Activated T-cell treated with anti-CD3 and anti-CD28 coated beads for 48 hours (primary cell): ENCODE data around the gene TTC28.
"Not testable (repeated sequence)": the region's sequence is repeated elsewhere in the genome, so short reads cannot be mapped to it uniquely, and the experiment has no call there.

Source experiments
- DNase-seq: peaks from one replicate; pipeline ENCODE4 v3.0.0-alpha.2; 2020; ENCODE audit warnings: low read depth

Gene TTC28

DNA sequence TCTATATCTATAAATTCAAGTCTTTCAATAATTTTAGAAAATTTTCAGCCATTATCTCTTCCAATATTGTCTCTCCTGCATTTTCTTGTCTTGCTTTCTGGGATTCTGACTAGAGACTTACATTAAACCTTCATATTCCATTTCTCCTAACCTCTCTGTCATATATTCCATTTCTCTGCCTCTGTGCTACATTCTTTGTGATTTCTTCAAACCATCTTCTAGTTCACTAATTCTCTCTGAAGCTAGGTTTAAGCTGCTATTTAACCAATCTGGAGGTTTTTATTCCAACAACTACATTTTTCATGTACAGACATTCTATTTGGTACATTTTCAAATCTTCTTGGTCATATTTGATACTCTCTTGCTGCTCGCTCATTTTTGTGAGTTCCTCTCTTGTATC is 122.5 kb downstream of the TTC28 start:
- no peak for DNase-seq

DNA sequence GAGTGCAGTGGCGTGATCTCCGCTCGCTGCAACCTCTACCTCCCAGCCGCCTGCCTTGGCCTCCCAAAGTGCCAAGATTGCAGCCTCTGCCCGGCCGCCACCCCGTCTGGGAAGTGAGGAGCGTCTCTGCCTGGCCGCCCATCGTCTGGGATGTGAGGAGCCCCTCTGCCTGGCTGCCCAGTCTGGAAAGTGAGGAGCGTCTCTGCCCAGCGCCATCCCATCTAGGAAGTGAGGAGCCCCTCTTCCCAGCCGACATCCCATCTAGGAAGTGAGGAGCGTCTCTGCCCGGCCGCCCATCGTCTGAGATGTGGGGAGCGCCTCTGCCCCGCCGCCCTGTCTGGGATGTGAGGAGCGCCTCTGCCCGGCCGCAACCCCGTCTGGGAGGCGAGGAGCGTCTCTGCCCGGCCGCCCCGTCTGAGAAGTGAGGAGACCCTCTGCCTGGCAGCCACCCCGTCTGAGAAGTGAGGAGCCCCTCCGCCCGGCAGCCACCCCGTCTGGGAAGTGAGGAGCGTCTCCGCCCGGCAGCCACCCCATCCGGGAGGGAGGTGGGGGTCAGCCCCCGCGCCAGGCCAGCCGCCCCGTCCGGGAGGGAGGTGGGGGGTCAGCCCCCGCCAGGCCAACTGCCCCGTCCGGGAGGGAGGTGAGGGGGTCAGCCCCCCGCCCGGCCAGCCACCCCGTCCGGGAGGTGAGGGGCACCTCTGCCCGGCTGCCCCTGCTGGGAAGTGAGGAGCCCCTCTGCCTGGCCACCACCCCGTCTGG is 126.4 kb downstream of the TTC28 start:
- not testable (repeated sequence) for DNase-seq

GRCh38 chr22:28548406-28548805 is 131.2 kb downstream of the TTC28 start:
- DNase-seq, result no peak

GRCh38 chr22:28547132-28547842 is 132.4 kb downstream of the TTC28 start:
- no peak for DNase-seq

DNA sequence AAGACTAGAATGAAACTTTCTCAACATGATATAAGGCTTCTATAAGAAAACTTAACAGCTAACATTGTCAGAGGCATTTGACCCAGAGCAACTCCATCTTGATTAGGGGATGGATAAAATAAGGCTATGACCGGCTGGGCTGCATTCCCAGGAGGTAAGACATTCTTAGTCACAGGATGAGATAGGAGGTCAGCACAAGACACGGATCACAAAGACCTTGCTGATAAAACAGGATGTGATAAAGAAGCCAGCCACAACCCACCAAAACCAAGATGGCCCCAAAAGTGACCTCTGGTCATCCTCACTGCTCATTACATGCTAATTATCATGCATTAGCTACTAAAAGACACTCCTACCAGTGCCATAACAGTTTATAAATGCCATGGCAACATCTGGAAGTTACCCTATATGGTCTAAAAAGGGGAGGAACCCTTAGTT is 135.2 kb downstream of the TTC28 start:
- no peak for DNase-seq

GRCh38 chr22:28542980-28543621 is 136.5 kb downstream of the TTC28 start:
- DNase-seq, result no peak

GRCh38 chr22:28541137-28541536 is 138.5 kb downstream of the TTC28 start:
- DNase-seq, result no peak

DNA sequence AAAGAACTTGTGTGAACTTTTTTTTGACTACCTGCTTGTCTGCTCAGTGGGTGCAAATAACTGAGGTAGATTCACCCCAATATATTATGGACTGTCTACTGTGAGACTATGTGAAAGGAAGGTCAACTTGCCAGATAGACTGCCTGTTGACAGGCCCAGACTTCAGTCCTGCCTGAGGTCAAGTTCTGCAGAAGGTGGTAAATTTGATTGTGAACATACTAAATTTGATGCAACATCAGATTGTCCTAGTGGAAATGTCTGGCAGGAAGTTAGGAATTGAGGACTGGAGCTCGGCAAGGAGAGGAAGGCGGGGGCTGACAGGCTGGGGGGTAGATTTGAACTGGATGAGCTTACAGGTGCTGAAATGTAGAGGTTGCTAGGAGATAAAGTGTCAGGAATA is 140.7 kb downstream of the TTC28 start:
- DNase-seq, result no peak

- not testable (repeated sequence) for DNase-seq
Measured at GRCh38 chr22:28530565-28530964, 149.1 kb downstream of the TTC28 start.

DNA sequence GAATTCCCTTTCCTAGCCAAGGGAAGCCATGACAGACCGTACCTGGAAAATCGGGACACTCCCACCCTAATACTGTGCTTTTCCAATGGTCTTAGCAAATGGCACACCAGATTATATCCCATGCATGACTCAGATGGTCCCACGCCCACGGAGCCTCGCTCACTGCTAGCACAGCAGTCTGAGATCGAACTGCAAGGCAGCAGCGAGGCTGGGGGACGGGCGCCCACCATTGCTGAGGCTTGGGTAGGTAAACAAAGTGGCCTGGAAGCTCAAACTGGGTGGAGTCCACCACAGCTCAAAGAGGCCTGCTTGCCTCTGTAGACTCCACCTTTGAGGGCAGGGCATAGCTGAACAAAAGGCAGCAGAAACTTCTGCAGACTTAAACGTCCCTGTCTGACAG is 150.5 kb downstream of the TTC28 start:
- DNase-seq, result not testable (repeated sequence)

GRCh38 chr22:28521451-28521850 is 158.2 kb downstream of the TTC28 start:
- no peak for DNase-seq

GRCh38 chr22:28514321-28514821 is 165.3 kb downstream of the TTC28 start:
- DNase-seq, result no peak

DNA sequence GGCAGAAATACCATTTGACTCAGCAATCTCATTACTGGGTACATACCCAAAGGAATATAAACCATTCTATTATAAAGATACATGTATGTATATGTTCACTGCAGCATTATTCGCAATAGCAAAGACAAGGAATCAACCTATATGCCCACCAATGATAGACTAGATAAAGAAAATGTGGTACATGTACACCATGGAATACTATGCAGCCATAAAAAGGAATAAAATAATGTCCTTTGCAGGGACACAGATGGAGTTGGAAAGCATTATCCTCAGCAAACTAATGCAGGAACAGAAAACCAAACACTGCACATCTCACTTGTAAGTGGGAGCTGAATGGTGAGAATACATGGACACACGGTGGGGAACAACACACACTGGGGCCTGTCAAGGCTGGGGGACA is 167.3 kb downstream of the TTC28 start:
- DNase-seq, result not testable (repeated sequence)

DNA sequence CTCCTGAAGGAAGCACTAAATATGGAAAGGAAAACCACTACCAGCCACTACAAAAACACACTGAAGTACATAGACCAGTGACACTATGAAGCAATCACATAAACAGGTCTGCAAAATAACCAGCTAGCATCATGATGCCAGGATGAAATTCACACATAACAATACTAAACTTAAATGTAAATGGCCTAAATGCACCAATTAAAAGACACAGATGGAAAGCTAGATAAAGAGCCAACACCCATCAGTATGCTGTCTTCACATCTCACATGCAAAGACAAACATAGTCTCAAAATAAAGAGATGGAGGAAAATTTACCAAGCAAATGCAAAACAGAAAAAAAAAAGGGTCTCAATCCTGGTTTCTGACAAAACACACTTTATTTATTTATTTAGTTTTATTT is 171.7 kb downstream of the TTC28 start:
- DNase-seq, result no peak

DNA sequence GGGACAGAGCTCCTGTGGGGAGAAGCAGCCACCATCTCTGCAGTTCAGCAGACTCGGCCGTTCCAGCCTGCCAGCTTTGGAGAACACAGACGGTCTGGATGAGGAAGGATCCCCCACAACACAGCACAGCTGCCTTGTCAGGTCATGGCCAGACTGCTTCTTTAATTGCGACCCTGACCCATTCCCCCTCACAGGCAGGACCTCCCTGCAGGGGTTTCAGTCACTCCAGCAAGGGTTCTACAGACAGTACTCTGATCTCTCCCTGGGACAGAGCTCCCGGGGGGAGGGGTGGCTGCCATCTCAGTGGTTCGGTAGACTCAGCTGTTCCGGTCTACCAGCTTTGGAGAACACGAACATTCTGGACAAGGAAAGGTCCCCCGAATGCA is 173.5 kb downstream of the TTC28 start:
- DNase-seq, result no peak

- no peak for DNase-seq
Measured at GRCh38 chr22:28505416-28506149, 174.1 kb downstream of the TTC28 start.

DNA sequence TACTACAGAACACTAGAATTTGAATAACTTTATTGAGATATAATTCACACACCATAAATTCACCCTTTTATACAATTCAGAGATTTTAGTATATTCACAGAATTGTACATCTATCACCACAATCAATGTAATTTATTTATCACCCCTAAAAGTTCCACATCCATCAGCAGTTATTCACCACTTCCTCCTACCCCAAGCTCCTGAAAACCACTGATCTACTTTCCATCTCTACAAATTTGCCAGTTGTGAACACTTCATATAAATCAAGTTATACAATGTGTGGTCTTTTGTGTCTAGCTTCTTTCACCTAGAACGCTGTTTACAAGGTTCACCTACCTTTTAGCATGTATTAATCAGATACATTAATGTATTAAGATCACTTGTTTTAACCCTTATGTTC is 179.6 kb downstream of the TTC28 start:
- no peak for DNase-seq

DNA sequence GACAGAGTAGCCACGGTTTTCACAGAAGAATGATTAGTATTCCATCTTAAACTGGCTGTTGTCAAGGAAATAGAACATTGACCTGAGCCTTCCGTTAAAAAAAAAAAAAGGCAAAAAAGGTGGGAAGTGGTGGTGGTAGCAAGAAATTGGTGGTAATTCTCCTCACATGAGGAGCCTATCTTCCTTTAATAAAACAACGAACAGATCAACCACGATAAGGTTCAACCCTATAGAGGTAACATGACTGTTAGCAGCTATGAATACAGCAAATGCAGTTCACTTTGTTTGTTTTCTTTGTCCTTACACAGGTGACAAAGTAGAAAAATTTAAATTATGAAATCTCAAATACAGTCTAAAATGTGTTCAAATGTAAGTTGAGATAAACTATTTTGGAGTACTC is 181.6 kb downstream of the TTC28 start:
- no peak for DNase-seq

DNA sequence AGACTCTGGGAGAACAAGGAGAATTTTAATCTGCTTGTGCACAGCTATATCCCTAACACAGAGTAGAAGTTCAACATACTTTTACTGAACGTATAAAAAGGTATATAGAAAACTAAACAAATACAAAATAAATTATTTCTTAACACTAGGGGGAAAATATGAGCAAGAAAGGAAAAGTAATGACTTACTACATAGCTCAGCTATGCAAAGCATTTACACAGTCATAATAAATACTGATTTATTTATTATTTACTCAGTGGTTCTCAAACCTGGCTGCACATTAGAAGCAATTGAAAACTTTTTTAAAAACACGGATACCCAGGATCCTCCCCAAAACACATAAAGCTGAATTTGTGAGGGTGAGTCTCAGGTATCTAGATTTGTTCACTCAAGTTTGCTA is 182.5 kb downstream of the TTC28 start:
- DNase-seq, result no peak

GRCh38 chr22:28491289-28491688 is 188.4 kb downstream of the TTC28 start:
- DNase-seq, result not testable (repeated sequence)

DNA sequence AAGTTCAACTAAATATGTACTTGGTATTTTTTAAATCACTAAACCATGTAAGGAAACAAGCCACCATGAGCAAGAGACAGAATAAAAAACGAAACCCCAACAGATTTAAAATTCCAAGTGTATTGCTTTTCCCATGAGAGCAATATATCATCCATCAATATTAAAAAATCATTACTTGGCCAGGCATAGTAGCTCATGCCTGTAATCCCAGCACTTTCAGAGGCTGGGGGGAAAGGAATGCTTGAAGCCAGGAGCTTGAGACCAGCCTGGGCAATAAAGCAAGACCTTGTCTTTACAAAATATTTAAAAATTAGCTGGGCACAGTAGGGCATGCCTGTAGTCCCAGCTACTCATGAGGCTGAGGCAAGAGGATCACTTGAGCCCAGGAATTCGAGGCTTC is 190.8 kb downstream of the TTC28 start:
- DNase-seq, result no peak

GRCh38 chr22:28484662-28485061 is 195.0 kb downstream of the TTC28 start:
- no peak for DNase-seq
